NCI-H82 (cell line): ENCODE data around the gene POLD4.

ENCODE experiments used
- DNase-seq: peaks from one replicate; lab custom pipeline; 2025; lab: John Stamatoyannopoulos, UW

Gene POLD4

GRCh38 chr11:67301313-67301921, 51.9 kb downstream of the POLD4 start:
- no peak for DNase-seq
